ENCODE results near the gene AGTRAP. TPM values are rescaled to one million over a fixed set of nuclear protein-coding genes. Genes with fewer than 3 reads are reported as not detected.
A peak's percentile ranks its signal among the peaks of the same experiment; 100 is the strongest.

The AGTRAP gene
- total RNA-seq (2021) (23.6 and 33.5 TPM in 2 replicates), Bru-seq, nascent RNA (percentile 47 among the genes with signal in this experiment), BruChase-seq, experiment 1, labeled RNA remaining after a 2-hour chase (percentile 52 among the genes with signal in this experiment), BruChase-seq, experiment 2, labeled RNA remaining after a 6-hour chase (percentile 49 among the genes with signal in this experiment)
- long read RNA-seq, transcript AGTRAP-203 (5 exons, 1,100 nt) = minor isoform, 18 of 94 reads
- long read RNA-seq, transcript AGTRAP-201 (5 exons, 1,107 nt) = major isoform, 49 of 94 reads
- long read RNA-seq, transcript AGTRAP-205 (6 exons, 786 nt) = minor isoform, 6 of 94 reads
- long read RNA-seq, partial matches to known transcripts = 0 of 94 reads
- long read RNA-seq, other reads (novel, unspliced or antisense) = 14 of 94 reads

GRCh38 chr1:11735854-11736745 is at the start of gene AGTRAP:
Gene AGTRAP (plus strand): TSS chr1:11736136. CDS start chr1:11736209, 73 bp downstream.
- POLR2A ChIA-PET (ENCODE audit: low non-redundant PET) = interaction anchor here (0.5 to 0.6 kb wide), 2 partner anchors 10 to 211 kb away, joined by 3 to 8 read pairs; no protein-coding TSS in a partner anchor

GRCh38 chr1:11688506-11688905 is 47.4 kb upstream of the AGTRAP start:
- peaks cover 49% of the 10 kb centered on the region for H3K4me1 ChIP-seq (ENCODE audit: insufficient read depth, low read length, poor library complexity, severe bottlenecking)
- H3K27me3 ChIP-seq (replicated peaks; ENCODE audit: insufficient read depth, low read depth, low read length, poor library complexity) = peaks cover 9% of the 10 kb centered on the region
- CTCF ChIA-PET = no interaction called here
- POLR2A ChIA-PET (ENCODE audit: low non-redundant PET) = no interaction called here
- H3K36me3 ChIP-seq (ENCODE audit: insufficient read depth, low read length, poor library complexity, severe bottlenecking) = no peaks in the 10 kb centered on the region
- H3K9me3 ChIP-seq (ENCODE audit: low read depth, low read length, poor library complexity, severe bottlenecking) = no peaks in the 10 kb centered on the region
- BruUV-seq (replicated peaks) = no TSS peak
- H3K4me3 ChIP-seq (ENCODE audit: low read depth, low read length, poor library complexity, severe bottlenecking) = no peak overlapping the region
- intact Hi-C loops (cut with micrococcal nuclease; ENCODE audit: unreplicated experiment) = no loop called here
- no peak for TF ChIP-seq CTCF (conservative IDR thresholded peaks at IDR 0.05; ENCODE audit: low read depth, low read length)
- TF ChIP-seq EZH2 (IDR thresholded peaks at IDR 0.05; ENCODE audit: borderline replicate concordance, low read depth, low read length, poor library complexity, severe bottlenecking) = no peak
- no peak overlapping the region for H3K27ac ChIP-seq (ENCODE audit: low read depth, low read length, poor library complexity, severe bottlenecking)
- no peak for DNase-seq (ENCODE audit: low spot score)

More at GRCh38 chr1:11735854-11736745, at the start of gene AGTRAP:
- Histone ChIP-seq H3K4me1 (ENCODE audit: insufficient read depth, low read length, poor library complexity, severe bottlenecking) (peaks cover 16% of the 10 kb centered on the region), H3K27ac (ENCODE audit: low read depth, low read length, poor library complexity, severe bottlenecking) (peak within 1 kb of the TSS; percentile 39), H3K4me3 (ENCODE audit: low read depth, low read length, poor library complexity, severe bottlenecking) (peak within 1 kb of the TSS; percentile 68), H3K9me3 (ENCODE audit: low read depth, low read length, poor library complexity, severe bottlenecking) (no peaks in the 10 kb centered on the region), H3K36me3 (ENCODE audit: insufficient read depth, low read length, poor library complexity, severe bottlenecking) (no peaks in the 10 kb centered on the region), H3K27me3 (replicated peaks; ENCODE audit: insufficient read depth, low read depth, low read length, poor library complexity) (no peaks in the 10 kb centered on the region)
- peak; percentile 93 for DNase-seq (ENCODE audit: low spot score)
- intact Hi-C loops (cut with micrococcal nuclease; ENCODE audit: unreplicated experiment) = no loop called here
- TF ChIP-seq CTCF (conservative IDR thresholded peaks at IDR 0.05; ENCODE audit: low read depth, low read length) (no peak), EZH2 (IDR thresholded peaks at IDR 0.05; ENCODE audit: borderline replicate concordance, low read depth, low read length, poor library complexity, severe bottlenecking) (no peak)
- BruUV-seq (replicated peaks) = no TSS peak
- CTCF ChIA-PET = interaction anchor here (1.0 kb wide), 1 partner anchor 15 kb away, joined by 4 read pairs; no protein-coding TSS in a partner anchor
